WTC11 (cell line): Measurements from ENCODE around the gene PLCXD1. TPM values are rescaled to one million over a fixed set of nuclear protein-coding genes. Genes with fewer than 3 reads are reported as not detected.
"Not testable (repeated sequence)": the region's sequence is repeated elsewhere in the genome, so short reads cannot be mapped to it uniquely, and the experiment has no call there.

Experiments
- ATAC-seq: fragments of 200-7000 bp; cut with Tn5 transposase; 2 replicates; pipeline ENCODE4 v1.10.0; 2021; ENCODE audit warnings: mild to moderate bottlenecking, moderate library complexity
- CTCF ChIA-PET: fragments of 300-600 bp; sonication (Branson Sonifier 250); formaldehyde crosslinking; loops from one replicate; lab custom pipeline; 2021; ENCODE audit warnings: antibody characterized with exemption; lab: Charles Lee
- POLR2A ChIA-PET: fragments of 350-600 bp; sonication (Branson Sonifier 250); formaldehyde crosslinking; loops from one replicate; lab custom pipeline; 2021; ENCODE audit warnings: antibody characterized with exemption; lab: Charles Lee
- DNase-seq: peaks from one replicate; pipeline ENCODE4 v3.0.0; 2021; ENCODE audit warnings: low spot score
- H3K27ac Mint-ChIP-seq: 2 replicates; pipeline ENCODE4 v1.8.0; 2021; ENCODE audit warnings: mixed read lengths
- H3K27me3 Mint-ChIP-seq: 2 replicates; pipeline ENCODE4 v1.8.0; 2021; ENCODE audit warnings: low read depth, mild to moderate bottlenecking, moderate library complexity, mixed read lengths
- H3K36me3 Mint-ChIP-seq: 2 replicates; pipeline ENCODE4 v1.8.0; 2021; ENCODE audit warnings: mixed read lengths
- H3K4me1 Mint-ChIP-seq: 2 replicates; pipeline ENCODE4 v1.8.0; 2022; ENCODE audit warnings: mixed read lengths
- H3K4me3 Mint-ChIP-seq: 2 replicates; pipeline ENCODE4 v1.8.0; 2021; ENCODE audit warnings: mild to moderate bottlenecking, moderate library complexity, mixed read lengths
- H3K9me3 Mint-ChIP-seq: 2 replicates; pipeline ENCODE4 v1.8.0; 2021; ENCODE audit warnings: mixed read lengths
- CBFB ChIP-seq: sonication (generic); formaldehyde crosslinking; IDR thresholded peaks from 2 replicates; pipeline ENCODE4 v1.8.1; 2022; ENCODE audit warnings: mild to moderate bottlenecking, low read depth, missing genetic modification reagents
- ETV6 ChIP-seq: sonication (generic); formaldehyde crosslinking; IDR thresholded peaks from 2 replicates; pipeline ENCODE4 v1.8.1; 2022; ENCODE audit warnings: mild to moderate bottlenecking, missing genetic modification reagents
- GRHL2 ChIP-seq: fragments of 250-450 bp; sonication (Bioruptor Pico); IDR thresholded peaks from 2 replicates; pipeline ENCODE4 v1.8.0; 2022; ENCODE audit warnings: mild to moderate bottlenecking, moderate library complexity; ENCODE audit not compliant: insufficient replicate concordance, severe bottlenecking
- GTF2I ChIP-seq: fragments of 250-450 bp; sonication (Bioruptor Pico); conservative IDR thresholded peaks from 2 replicates; pipeline ENCODE4 v1.4.0; 2021; ENCODE audit warnings: mild to moderate bottlenecking
- KAT7 ChIP-seq: sonication (generic); formaldehyde crosslinking; IDR thresholded peaks from 2 replicates; pipeline ENCODE4 v1.8.1; 2023; ENCODE audit warnings: missing genetic modification reagents, mild to moderate bottlenecking, borderline replicate concordance
- NFE2L1 ChIP-seq: sonication (generic); formaldehyde crosslinking; IDR thresholded peaks from 2 replicates; pipeline ENCODE4 v1.8.1; 2023; ENCODE audit warnings: missing genetic modification reagents
- NR1H2 ChIP-seq: sonication (generic); formaldehyde crosslinking; IDR thresholded peaks from 2 replicates; pipeline ENCODE4 v1.9.0; 2021; ENCODE audit warnings: mild to moderate bottlenecking, moderate library complexity, missing genetic modification reagents
- NR3C1 ChIP-seq: sonication (generic); formaldehyde crosslinking; conservative IDR thresholded peaks from 2 replicates; pipeline ENCODE4 v1.8.1; 2023; ENCODE audit warnings: low read depth, mild to moderate bottlenecking, missing genetic modification reagents
- SMAD4 ChIP-seq: sonication (generic); formaldehyde crosslinking; IDR thresholded peaks from 2 replicates; pipeline ENCODE4 v1.8.0; 2022; ENCODE audit warnings: mild to moderate bottlenecking, missing genetic modification reagents
- TCF7 ChIP-seq: sonication (generic); formaldehyde crosslinking; IDR thresholded peaks from 2 replicates; pipeline ENCODE4 v1.8.0; 2022; ENCODE audit warnings: mild to moderate bottlenecking, low read depth, missing genetic modification reagents, moderate library complexity
- ZNF121 ChIP-seq: sonication (generic); formaldehyde crosslinking; IDR thresholded peaks from 2 replicates; pipeline ENCODE4 v1.8.0; 2023; ENCODE audit warnings: missing genetic modification reagents
- ZNF423 ChIP-seq: fragments of 250-450 bp; sonication (Bioruptor Pico); IDR thresholded peaks from 2 replicates; pipeline ENCODE4 v2.1.2; 2022; ENCODE audit warnings: mild to moderate bottlenecking, moderate library complexity
- total RNA-seq: library from RNA; stranded (reverse); gene quantifications from 3 replicates; pipeline ENCODE4 v1.2.3, GENCODE V29; 2021
- TF ChIP-seq, protein P1 (sequence below): sonication (generic); formaldehyde crosslinking; IDR thresholded peaks from 2 replicates; pipeline ENCODE4 v1.8.0; 2022; ENCODE audit warnings: mild to moderate bottlenecking, missing genetic modification reagents
- TF ChIP-seq, protein P2 (sequence below): sonication (generic); formaldehyde crosslinking; IDR thresholded peaks from 2 replicates; pipeline ENCODE4 v1.8.0; 2023; ENCODE audit warnings: missing genetic modification reagents
- TF ChIP-seq, protein P3 (sequence below): sonication (generic); formaldehyde crosslinking; IDR thresholded peaks from 2 replicates; pipeline ENCODE4 v1.8.0; 2022; ENCODE audit warnings: mild to moderate bottlenecking, missing genetic modification reagents
- TF ChIP-seq, protein P4 (sequence below): fragments of 250-450 bp; sonication (Bioruptor Pico); IDR thresholded peaks from 2 replicates; pipeline ENCODE4 v1.8.0; 2021; ENCODE audit warnings: mild to moderate bottlenecking
- TF ChIP-seq, protein P5 (sequence below): sonication (generic); formaldehyde crosslinking; IDR thresholded peaks from 2 replicates; pipeline ENCODE4 v1.8.1; 2023; ENCODE audit warnings: mild to moderate bottlenecking, missing genetic modification reagents, moderate library complexity
- TF ChIP-seq, protein P6 (sequence below): fragments of 250-450 bp; sonication (Bioruptor Pico); conservative IDR thresholded peaks from 2 replicates; pipeline ENCODE4 v1.9.0; 2021; ENCODE audit warnings: mild to moderate bottlenecking

The PLCXD1 gene
- total RNA-seq, 1 experiment from 2014 or later = 131 TPM

GRCh38 chrX:253451-254297, 27.5 kb upstream of the PLCXD1 start:
- no peak overlapping the region for H3K4me3 Mint-ChIP-seq
- TF ChIP-seq, protein P1, sequence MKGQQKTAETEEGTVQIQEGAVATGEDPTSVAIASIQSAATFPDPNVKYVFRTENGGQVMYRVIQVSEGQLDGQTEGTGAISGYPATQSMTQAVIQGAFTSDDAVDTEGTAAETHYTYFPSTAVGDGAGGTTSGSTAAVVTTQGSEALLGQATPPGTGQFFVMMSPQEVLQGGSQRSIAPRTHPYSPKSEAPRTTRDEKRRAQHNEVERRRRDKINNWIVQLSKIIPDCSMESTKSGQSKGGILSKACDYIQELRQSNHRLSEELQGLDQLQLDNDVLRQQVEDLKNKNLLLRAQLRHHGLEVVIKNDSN (CRISPR knock-in tag) = no peak
- TF ChIP-seq, protein P2, sequence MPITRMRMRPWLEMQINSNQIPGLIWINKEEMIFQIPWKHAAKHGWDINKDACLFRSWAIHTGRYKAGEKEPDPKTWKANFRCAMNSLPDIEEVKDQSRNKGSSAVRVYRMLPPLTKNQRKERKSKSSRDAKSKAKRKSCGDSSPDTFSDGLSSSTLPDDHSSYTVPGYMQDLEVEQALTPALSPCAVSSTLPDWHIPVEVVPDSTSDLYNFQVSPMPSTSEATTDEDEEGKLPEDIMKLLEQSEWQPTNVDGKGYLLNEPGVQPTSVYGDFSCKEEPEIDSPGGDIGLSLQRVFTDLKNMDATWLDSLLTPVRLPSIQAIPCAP (CRISPR knock-in tag) = no peak
- POLR2A ChIA-PET = no interaction called here
- no peaks in the 10 kb centered on the region for H3K4me1 Mint-ChIP-seq
- DNase-seq (no peak), ATAC-seq (no peak; the same call in none of the 2 replicates)
- CTCF ChIA-PET = no interaction called here
- H3K9me3 Mint-ChIP-seq = peaks cover 12% of the 10 kb centered on the region
- no peak overlapping the region for H3K27ac Mint-ChIP-seq
- H3K36me3 Mint-ChIP-seq = no peaks in the 10 kb centered on the region
- no peaks in the 10 kb centered on the region; the same call in 1 of the 2 replicates for H3K27me3 Mint-ChIP-seq

DNA sequence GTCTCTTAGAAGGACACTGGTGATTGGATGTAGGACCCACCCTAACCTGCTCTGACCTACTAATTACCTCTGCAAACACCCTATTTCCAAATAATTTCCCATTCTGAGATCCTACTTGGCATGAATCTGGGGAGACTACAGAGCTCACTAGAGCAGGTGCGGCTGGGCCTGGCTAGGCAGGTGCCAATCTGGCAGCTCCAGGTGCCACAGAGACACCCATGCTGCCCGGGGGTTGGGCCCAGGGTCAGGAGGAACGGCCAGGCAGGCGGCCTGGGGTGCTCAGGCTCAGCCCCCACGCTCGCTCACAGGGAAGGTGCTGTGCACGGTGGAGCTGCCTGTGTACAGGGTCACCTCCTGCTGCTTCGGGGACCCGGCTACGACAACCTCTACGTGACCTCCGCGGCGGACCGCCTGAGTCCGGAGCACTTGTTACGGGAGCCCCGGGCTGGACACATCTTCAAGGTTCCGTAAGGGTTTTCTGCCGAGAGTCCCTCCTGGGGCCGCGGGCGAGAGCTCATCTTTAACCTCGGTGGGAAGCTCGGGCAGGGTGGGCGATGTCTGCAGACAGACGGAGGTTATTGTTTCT, 26.5 kb upstream of the PLCXD1 start:
- ChIA-PET CTCF (no interaction called here), POLR2A (no interaction called here)

GRCh38 chrX:255923-256331, 25.3 kb upstream of the PLCXD1 start:
- ATAC-seq (no peak), DNase-seq (no peak)
- ChIA-PET CTCF (no interaction called here), POLR2A (no interaction called here)
- H3K36me3 Mint-ChIP-seq = no peaks in the 10 kb centered on the region
- peaks cover 5% of the 10 kb centered on the region for H3K4me1 Mint-ChIP-seq
- H3K27ac Mint-ChIP-seq = no peak overlapping the region
- H3K4me3 Mint-ChIP-seq = no peak overlapping the region
- H3K9me3 Mint-ChIP-seq = peaks cover 12% of the 10 kb centered on the region
- H3K27me3 Mint-ChIP-seq = no peaks in the 10 kb centered on the region; the same call in 1 of the 2 replicates
- TF ChIP-seq NR3C1 (CRISPR knock-in tag) = no peak
- no peak for TF ChIP-seq SMAD4 (CRISPR knock-in tag)
- no peak for TF ChIP-seq NR1H2
- TF ChIP-seq GRHL2 = no peak
- TF ChIP-seq NFE2L1 (CRISPR knock-in tag) = no peak
- no peak for TF ChIP-seq ZNF121 (CRISPR knock-in tag)
- TF ChIP-seq, protein P1 (CRISPR knock-in tag) = no peak
- no peak for TF ChIP-seq CBFB
- TF ChIP-seq TCF7 (CRISPR knock-in tag) = no peak
- no peak for TF ChIP-seq ZNF423 (CRISPR knock-in tag)
- TF ChIP-seq GTF2I (CRISPR knock-in tag) = no peak
- TF ChIP-seq, protein P3, sequence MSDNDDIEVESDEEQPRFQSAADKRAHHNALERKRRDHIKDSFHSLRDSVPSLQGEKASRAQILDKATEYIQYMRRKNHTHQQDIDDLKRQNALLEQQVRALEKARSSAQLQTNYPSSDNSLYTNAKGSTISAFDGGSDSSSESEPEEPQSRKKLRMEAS (CRISPR knock-in tag) = no peak

More for the DNA sequence above, 26.5 kb upstream of the PLCXD1 start:
- H3K9me3 Mint-ChIP-seq = peaks cover 12% of the 10 kb centered on the region
- no peak for ATAC-seq
- DNase-seq = no peak
- no peaks in the 10 kb centered on the region; the same call in 1 of the 2 replicates for H3K27me3 Mint-ChIP-seq
- H3K4me1 Mint-ChIP-seq = peaks cover under 1% of the 10 kb centered on the region
- no peaks in the 10 kb centered on the region for H3K36me3 Mint-ChIP-seq
- TF ChIP-seq, protein P4, sequence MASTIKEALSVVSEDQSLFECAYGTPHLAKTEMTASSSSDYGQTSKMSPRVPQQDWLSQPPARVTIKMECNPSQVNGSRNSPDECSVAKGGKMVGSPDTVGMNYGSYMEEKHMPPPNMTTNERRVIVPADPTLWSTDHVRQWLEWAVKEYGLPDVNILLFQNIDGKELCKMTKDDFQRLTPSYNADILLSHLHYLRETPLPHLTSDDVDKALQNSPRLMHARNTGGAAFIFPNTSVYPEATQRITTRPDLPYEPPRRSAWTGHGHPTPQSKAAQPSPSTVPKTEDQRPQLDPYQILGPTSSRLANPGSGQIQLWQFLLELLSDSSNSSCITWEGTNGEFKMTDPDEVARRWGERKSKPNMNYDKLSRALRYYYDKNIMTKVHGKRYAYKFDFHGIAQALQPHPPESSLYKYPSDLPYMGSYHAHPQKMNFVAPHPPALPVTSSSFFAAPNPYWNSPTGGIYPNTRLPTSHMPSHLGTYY = no peak
- TF ChIP-seq ETV6 (no peak), KAT7 (CRISPR knock-in tag) (no peak)
- TF ChIP-seq, protein P5, sequence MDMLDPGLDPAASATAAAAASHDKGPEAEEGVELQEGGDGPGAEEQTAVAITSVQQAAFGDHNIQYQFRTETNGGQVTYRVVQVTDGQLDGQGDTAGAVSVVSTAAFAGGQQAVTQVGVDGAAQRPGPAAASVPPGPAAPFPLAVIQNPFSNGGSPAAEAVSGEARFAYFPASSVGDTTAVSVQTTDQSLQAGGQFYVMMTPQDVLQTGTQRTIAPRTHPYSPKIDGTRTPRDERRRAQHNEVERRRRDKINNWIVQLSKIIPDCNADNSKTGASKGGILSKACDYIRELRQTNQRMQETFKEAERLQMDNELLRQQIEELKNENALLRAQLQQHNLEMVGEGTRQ (CRISPR knock-in tag) = no peak
- TF ChIP-seq, protein P6, sequence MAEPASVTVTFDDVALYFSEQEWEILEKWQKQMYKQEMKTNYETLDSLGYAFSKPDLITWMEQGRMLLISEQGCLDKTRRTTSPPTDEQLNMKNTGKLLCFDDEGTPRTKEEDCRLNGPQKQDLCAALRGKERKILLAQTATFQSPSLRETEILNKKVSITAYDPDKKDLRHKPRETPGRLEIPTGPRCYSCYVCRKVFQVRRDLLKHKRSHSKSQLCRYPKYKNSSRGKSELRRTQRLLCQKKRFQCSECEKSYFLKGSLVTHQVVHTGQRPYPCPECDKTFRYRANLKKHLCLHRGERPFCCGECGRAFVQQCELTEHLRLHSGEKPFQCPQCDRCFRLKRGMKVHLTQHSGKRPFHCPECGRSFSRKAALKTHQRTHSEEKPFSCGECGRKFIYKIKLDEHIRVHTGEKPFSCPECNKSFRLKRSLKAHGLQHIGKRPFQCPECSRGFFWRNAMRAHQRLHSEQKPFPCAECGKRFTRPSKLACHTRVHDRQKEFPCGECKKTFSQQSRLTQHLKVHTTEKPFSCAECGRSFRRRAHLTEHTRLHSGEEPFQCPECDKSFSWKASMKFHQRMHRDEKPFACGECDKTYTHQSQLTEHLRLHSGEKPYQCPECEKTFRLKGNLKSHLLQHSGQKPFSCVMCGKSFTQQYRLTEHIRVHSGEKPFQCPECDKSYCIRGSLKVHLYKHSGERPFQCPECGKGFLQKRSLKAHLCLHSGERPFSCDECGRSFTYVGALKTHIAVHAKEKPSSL (CRISPR knock-in tag) = no peak
- no peak overlapping the region; the same call in 1 of the 2 replicates for H3K27ac Mint-ChIP-seq
- H3K4me3 Mint-ChIP-seq = no peak overlapping the region

DNA sequence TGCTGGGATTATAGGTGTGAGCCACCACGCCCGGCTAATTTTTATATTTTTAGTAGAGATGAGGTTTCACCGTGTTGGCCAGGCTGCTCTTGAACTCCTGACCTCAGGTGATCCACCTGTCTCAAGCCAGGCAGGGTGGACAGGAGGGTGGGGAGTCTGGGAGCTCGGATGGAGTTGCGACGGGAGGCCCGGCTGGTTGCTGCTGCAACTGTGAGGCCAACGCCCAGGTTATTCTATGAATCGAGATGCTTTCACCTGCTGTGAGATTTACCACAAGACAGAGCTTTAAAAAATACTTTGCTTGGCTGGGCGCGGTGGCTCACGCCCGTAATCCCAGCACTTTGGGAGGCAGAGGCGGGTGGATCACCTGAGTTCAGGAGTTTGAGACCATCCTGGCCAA, 24.1 kb upstream of the PLCXD1 start:
- H3K27ac Mint-ChIP-seq, H3K27me3 Mint-ChIP-seq, ATAC-seq, H3K9me3 Mint-ChIP-seq, DNase-seq, H3K36me3 Mint-ChIP-seq, CTCF ChIA-PET, H3K4me3 Mint-ChIP-seq, POLR2A ChIA-PET: not testable (repeated sequence)
- H3K4me1 Mint-ChIP-seq = peaks cover 10% of the 10 kb centered on the region
